HCT116 (cell line): ENCODE data around the gene CERS6. TPM values are rescaled to one million over a fixed set of nuclear protein-coding genes. Genes with fewer than 3 reads are reported as not detected.

Experiments
- ATAC-seq: fragments of 200-7000 bp; cut with Tn5 transposase; 2 replicates; pipeline ENCODE4 v1.9.1; 2020; ENCODE audit warnings: mild to moderate bottlenecking, moderate library complexity
- BruUV-seq: library from RNA; stranded (reverse); fragments of 400-500 nt; replicated peaks from 2 replicates; lab custom pipeline; 2021; lab: Mats Ljungman, UMichigan
- CTCF ChIA-PET: fragments of 300-600 bp; sonication (Branson Sonifier 250); formaldehyde crosslinking; loops from one replicate; lab custom pipeline; 2021; ENCODE audit warnings: antibody characterized with exemption; lab: Charles Lee
- POLR2A ChIA-PET: fragments of 300-600, 350-600 bp; sonication (Branson Sonifier 250); formaldehyde crosslinking; loops from one replicate; lab custom pipeline; 2021; ENCODE audit warnings: antibody characterized with exemption; lab: Charles Lee
- RAD21 ChIA-PET, 2 experiments: fragments of 300-600 bp; sonication (Branson Sonifier 250); formaldehyde crosslinking; loops; one replicate each; lab custom pipeline; 2023; ENCODE audit warnings: low total read pairs in 2 of 2; ENCODE audit not compliant: uncharacterized antibody in 2 of 2, unreplicated experiment in 2 of 2, low non-redundant PET in 1 of 2; lab: Charles Lee
- DNase-seq: peaks from one replicate; pipeline ENCODE4 v3.0.0-alpha.2; 2010; ENCODE audit warnings: low read depth, low spot score
- H2AFZ ChIP-seq: fragments of 200-600 bp; shearing (Covaris generic), sonication (generic); 2 replicates; pipeline ENCODE4 v1.6.1; 2017; ENCODE audit warnings: low read depth, mixed run types, mixed read lengths, antibody characterized with exemption, low read length; ENCODE audit not compliant: poor library complexity, severe bottlenecking
- H3K27ac ChIP-seq: 2 replicates; pipeline ENCODE4 v1.5.1; 2012; ENCODE audit warnings: low read depth, low read length
- H3K27me3 ChIP-seq: fragments of 200-600 bp; sonication (generic); 2 replicates; pipeline ENCODE4 v1.6.1; 2016; ENCODE audit warnings: mixed run types, low read length, mixed read lengths; ENCODE audit not compliant: insufficient read depth
- H3K36me3 ChIP-seq, 2 experiments: fragments of 200-500 bp in 1 of 2; fragments of 200-600 bp in 1 of 2; sonication (Bioruptor generic) in 1 of 2; sonication (generic) in 1 of 2; 2 replicates each; pipeline versions ENCODE4 v1.5.1 to v1.6.1; 2014 to 2016; ENCODE audit warnings: low read length in 2 of 2, inconsistent platforms in 1 of 2, mixed read lengths in 1 of 2, mixed run types in 1 of 2; ENCODE audit not compliant: insufficient read depth in 2 of 2, control insufficient read depth in 1 of 2
- H3K4me1 ChIP-seq, 2 experiments: fragments of 200-600 bp in 1 of 2; sonication (generic) in 1 of 2; 2 replicates each; pipeline versions ENCODE4 v1.5.1 to v1.6.1; 2012 to 2017; ENCODE audit warnings: low read length in 2 of 2, inconsistent platforms in 1 of 2, mild to moderate bottlenecking in 1 of 2, mixed read lengths in 1 of 2, mixed run types in 1 of 2, moderate library complexity in 1 of 2; ENCODE audit not compliant: insufficient read depth in 2 of 2, control insufficient read depth in 1 of 2
- H3K4me2 ChIP-seq: fragments of 200-600 bp; sonication (generic); 2 replicates; pipeline ENCODE4 v1.6.1; 2017; ENCODE audit warnings: mixed run types, low read length, mixed read lengths
- H3K4me3 ChIP-seq, 2 experiments: fragments of 200-600 bp in 1 of 2; sonication (generic) in 1 of 2; replicated peaks in 1 of 2; 2 replicates each; pipeline ENCODE4 v1.5.1; 2011 to 2016; ENCODE audit warnings: low read length in 2 of 2, control low read depth in 1 of 2, low read depth in 1 of 2, mild to moderate bottlenecking in 1 of 2, mixed read lengths in 1 of 2, mixed run types in 1 of 2
- H3K79me2 ChIP-seq: fragments of 200-600 bp; sonication (generic); 2 replicates; pipeline ENCODE4 v1.6.1; 2017; ENCODE audit warnings: mild to moderate bottlenecking, mixed run types, low read length, moderate library complexity, mixed read lengths; ENCODE audit not compliant: insufficient read depth
- H3K9ac ChIP-seq: fragments of 200-600 bp; sonication (generic); 2 replicates; pipeline ENCODE4 v1.6.1; 2016; ENCODE audit warnings: low read length, mixed read lengths
- H3K9me2 ChIP-seq: fragments of 200-600 bp; sonication (generic), shearing (Covaris generic); 2 replicates; pipeline ENCODE4 v1.6.1; 2017; ENCODE audit warnings: mixed run types, mild to moderate bottlenecking, moderate library complexity; ENCODE audit not compliant: insufficient read depth
- H3K9me3 ChIP-seq, 2 experiments: fragments of 200-500 bp in 1 of 2; fragments of 200-600 bp in 1 of 2; sonication (Bioruptor generic) in 1 of 2; sonication (generic) in 1 of 2; 2 replicates each; pipeline ENCODE4 v1.6.1; 2014 to 2017; ENCODE audit warnings: low read length in 2 of 2, mixed read lengths in 2 of 2, inconsistent platforms in 1 of 2, low read depth in 1 of 2, mild to moderate bottlenecking in 1 of 2, mixed run types in 1 of 2, moderate library complexity in 1 of 2; ENCODE audit not compliant: control insufficient read depth in 1 of 2, insufficient read depth in 1 of 2
- H4K20me1 ChIP-seq: fragments of 200-600 bp; sonication (generic), shearing (Covaris generic); 2 replicates; pipeline ENCODE4 v1.6.1; 2017; ENCODE audit warnings: mixed run types, mild to moderate bottlenecking, moderate library complexity; ENCODE audit not compliant: insufficient read depth
- CBX3 ChIP-seq: IDR thresholded peaks from 2 replicates; pipeline ENCODE4 v1.6.1; 2012; ENCODE audit warnings: low read depth
- CEBPB ChIP-seq: IDR thresholded peaks from 2 replicates; pipeline ENCODE4 v1.6.1; 2012; ENCODE audit warnings: low read depth
- EZH2 ChIP-seq: fragments of 200-600 bp; sonication (generic); IDR thresholded peaks from 2 replicates; pipeline ENCODE4 v1.6.1; 2017; ENCODE audit warnings: antibody characterized with exemption, mixed run types
- REST ChIP-seq: IDR thresholded peaks from 2 replicates; pipeline ENCODE4 v1.6.1; 2012; ENCODE audit warnings: low read depth
- SIN3A ChIP-seq: IDR thresholded peaks from 2 replicates; pipeline ENCODE4 v1.6.1; 2012; ENCODE audit warnings: low read depth
- SP1 ChIP-seq: IDR thresholded peaks from 2 replicates; pipeline ENCODE4 v1.6.1; 2012; ENCODE audit warnings: low read depth
- SRF ChIP-seq: IDR thresholded peaks from 2 replicates; pipeline ENCODE4 v1.6.1; 2012; ENCODE audit warnings: low read depth
- TCF7L2 ChIP-seq: IDR thresholded peaks from 2 replicates; pipeline ENCODE4 v1.7.0; 2011; ENCODE audit warnings: borderline replicate concordance, inconsistent platforms; ENCODE audit not compliant: insufficient read depth, insufficient read length; ENCODE audit errors: extremely low read depth
- YY1 ChIP-seq: IDR thresholded peaks from 2 replicates; pipeline ENCODE4 v1.6.1; 2011; ENCODE audit warnings: low read length, low read depth, moderate library complexity, mild to moderate bottlenecking; ENCODE audit not compliant: insufficient replicate concordance; ENCODE audit errors: extremely low read depth
- intact Hi-C: fragments of 100-400 bp; cut with micrococcal nuclease; formaldehyde crosslinking; loops from 2 replicates; pipeline ENCODE4 v1.10.0; 2022
- total RNA-seq: library from RNA; stranded (reverse); gene quantifications from one replicate; pipeline ENCODE4 v1.2.1, GENCODE V29; 2021; ENCODE audit not compliant: unreplicated experiment

CERS6 gene
- total RNA-seq, 1 experiment from 2014 or later, result 37.0 TPM

- DNase-seq (no peak), ATAC-seq (no peak)
- TSS peak; percentile 81 for BruUV-seq
- no peaks in the 10 kb centered on the region for H3K79me2 ChIP-seq
- no peak overlapping the region for H2AFZ ChIP-seq
- intact Hi-C loops, result no loop called here
- no peaks in the 10 kb centered on the region for H3K27me3 ChIP-seq
- peak overlapping the region; percentile 51 for H3K4me2 ChIP-seq
- peaks cover 5 to 17% of the 10 kb centered on the region in 2 experiments; a peak in 2 of 4 replicates for H3K4me1 ChIP-seq
- ChIA-PET CTCF (no interaction called here), POLR2A (no interaction called here), RAD21 (no interaction called here)
- no peaks in the 10 kb centered on the region for H3K9me2 ChIP-seq
- no peaks in the 10 kb centered on the region for H3K36me3 ChIP-seq
- H3K4me3 ChIP-seq, result peak overlapping the region; percentile 15 to 30
- TF ChIP-seq SP1 (0 out of 2 replicates have a peak, but pooled peaks have one; percentile 4), CEBPB (no peak)
- no peaks in the 10 kb centered on the region for H4K20me1 ChIP-seq
- peak overlapping the region; percentile 29; the same call in 1 of the 2 replicates for H3K9ac ChIP-seq
- H3K27ac ChIP-seq, result no peak overlapping the region
- no peaks in the 10 kb centered on the region for H3K9me3 ChIP-seq
Observed at GRCh38 chr2:168802859-168803725, 347.0 kb downstream of the CERS6 start.

GRCh38 chr2:168804214-168804613 lies 348.1 kb downstream of the CERS6 start:
- Histone ChIP-seq H2AFZ (no peak overlapping the region), H3K4me1 (peaks cover 5 to 17% of the 10 kb centered on the region in 2 experiments; a peak in 2 of 4 replicates), H3K4me3 (no peak overlapping the region), H3K9me3 (no peaks in the 10 kb centered on the region), H3K36me3 (no peaks in the 10 kb centered on the region), H3K27me3 (no peaks in the 10 kb centered on the region), H3K79me2 (no peaks in the 10 kb centered on the region), H3K9ac (no peak overlapping the region), H3K4me2 (no peak overlapping the region), H4K20me1 (no peaks in the 10 kb centered on the region), H3K9me2 (no peaks in the 10 kb centered on the region), H3K27ac (no peak overlapping the region)
- ChIA-PET POLR2A (no interaction called here), CTCF (no interaction called here), RAD21 (no interaction called here)
- TF ChIP-seq EZH2 (no peak), CEBPB (no peak), SIN3A (no peak), REST (no peak), CBX3 (no peak), TCF7L2 (no peak), SRF (no peak), YY1 (no peak)
- intact Hi-C loops, result no loop called here
- no TSS peak for BruUV-seq
- ATAC-seq (no peak), DNase-seq (no peak)
